Activated CD4-positive, CD25-positive, alpha-beta regulatory T cell treated with anti-CD3 and anti-CD28 coated beads, Interleukin-2, amount 50 U/mL, for 16 hours (primary cell): ENCODE data around the gene SMPD1.

ENCODE experiments used
- DNase-seq: peaks from one replicate; pipeline ENCODE4 v3.0.0-alpha.2; 2020; ENCODE audit warnings: low read depth, low spot score

SMPD1 gene

GRCh38 chr11:6413791-6414201, 23.5 kb downstream of the SMPD1 start:
- peak; percentile 40 for DNase-seq

GRCh38 chr11:6414874-6415328, 24.6 kb downstream of the SMPD1 start:
- no peak for DNase-seq

GRCh38 chr11:6415797-6416196, 25.5 kb downstream of the SMPD1 start:
- DNase-seq, result no peak

GRCh38 chr11:6417907-6418556, 27.8 kb downstream of the SMPD1 start:
- no peak for DNase-seq

GRCh38 chr11:6418557-6419008, 28.3 kb downstream of the SMPD1 start:
- no peak for DNase-seq

GRCh38 chr11:6419009-6419631, 28.8 kb downstream of the SMPD1 start, which contains the start of gene APBB1:
Gene APBB1 (minus strand): TSS chr11:6419094. CDS start chr11:6411347, 7,747 bp downstream.
- DNase-seq, result peak; percentile 40

- DNase-seq, result no peak
Measured at GRCh38 chr11:6420677-6421076, 30.4 kb downstream of the SMPD1 start.

GRCh38 chr11:6427516-6427915, 37.2 kb downstream of the SMPD1 start:
- no peak for DNase-seq

GRCh38 chr11:6431861-6432260, 41.6 kb downstream of the SMPD1 start:
- no peak for DNase-seq

GRCh38 chr11:6433998-6434660, 43.9 kb downstream of the SMPD1 start:
- no peak for DNase-seq

GRCh38 chr11:6437423-6437822, 47.1 kb downstream of the SMPD1 start:
- no peak for DNase-seq

- DNase-seq, result no peak
Measured at GRCh38 chr11:6437993-6438392, 47.7 kb downstream of the SMPD1 start.

GRCh38 chr11:6438979-6439571, 48.8 kb downstream of the SMPD1 start:
- DNase-seq, result no peak

GRCh38 chr11:6440906-6441358, 50.7 kb downstream of the SMPD1 start, which contains the start of gene HPX:
Gene HPX (minus strand): TSS chr11:6440987. CDS start chr11:6440963, 24 bp downstream.
- DNase-seq, result no peak

GRCh38 chr11:6442441-6442840, 52.2 kb downstream of the SMPD1 start:
- DNase-seq, result no peak

GRCh38 chr11:6443269-6444003, 53.2 kb downstream of the SMPD1 start:
- peak; percentile 12 for DNase-seq
